SK-N-MC (cell line): ENCODE measurements around the gene PSD4.

Experiments used
- DNase-seq: peaks from one replicate; pipeline ENCODE4 v3.0.0-alpha.2; 2011; ENCODE audit warnings: low read depth, low spot score
- H3K27ac ChIP-seq: fragments of 200-600 bp; sonication (generic); 2 replicates; pipeline ENCODE4 v1.5.1; 2016; ENCODE audit warnings: mixed run types
- H3K36me3 ChIP-seq: fragments of 200-600 bp; sonication (generic); 2 replicates; pipeline ENCODE4 v1.6.1; 2017; ENCODE audit warnings: antibody characterized with exemption, low read length, mixed read lengths; ENCODE audit not compliant: insufficient read depth
- H3K4me3 ChIP-seq: fragments of 200-600 bp; sonication (generic); 2 replicates; pipeline ENCODE4 v1.5.1; 2016
- H3K9ac ChIP-seq: fragments of 200-600 bp; sonication (generic); 2 replicates; pipeline ENCODE4 v1.8.0; 2017; ENCODE audit warnings: mixed run types, mixed read lengths; ENCODE audit not compliant: insufficient read length
- H3K9me3 ChIP-seq: fragments of 200-600 bp; sonication (generic); 2 replicates; pipeline ENCODE4 v1.6.1; 2017; ENCODE audit warnings: low read depth, mild to moderate bottlenecking, antibody characterized with exemption, low read length, moderate library complexity, mixed read lengths
- EZH2 ChIP-seq: fragments of 200-600 bp; sonication (generic); IDR thresholded peaks from one replicate; pipeline ENCODE4 v1.6.1; 2017; ENCODE audit warnings: antibody characterized with exemption
- FOXP2 ChIP-seq: optimal IDR thresholded peaks from 2 replicates; pipeline ENCODE3; 2011; ENCODE audit warnings: mild to moderate bottlenecking, moderate library complexity; ENCODE audit not compliant: insufficient read depth; ENCODE audit errors: extremely low read length, control extremely low read depth
- POLR2AphosphoS5 ChIP-seq: IDR thresholded peaks from 2 replicates; pipeline ENCODE4 v1.6.1; 2012; ENCODE audit warnings: mild to moderate bottlenecking, low read depth, low read length, borderline replicate concordance

The PSD4 gene

GRCh38 chr2:113253453-113253852 is 79.7 kb downstream of the PSD4 start:
- no peak overlapping the region for H3K9ac ChIP-seq
- H3K4me3 ChIP-seq, result no peak overlapping the region
- H3K9me3 ChIP-seq, result no peaks in the 10 kb centered on the region
- H3K27ac ChIP-seq, result no peak overlapping the region
- TF ChIP-seq FOXP2 (no peak), EZH2 (no peak), POLR2AphosphoS5 (no peak)
- DNase-seq, result no peak
- no peaks in the 10 kb centered on the region for H3K36me3 ChIP-seq

DNA sequence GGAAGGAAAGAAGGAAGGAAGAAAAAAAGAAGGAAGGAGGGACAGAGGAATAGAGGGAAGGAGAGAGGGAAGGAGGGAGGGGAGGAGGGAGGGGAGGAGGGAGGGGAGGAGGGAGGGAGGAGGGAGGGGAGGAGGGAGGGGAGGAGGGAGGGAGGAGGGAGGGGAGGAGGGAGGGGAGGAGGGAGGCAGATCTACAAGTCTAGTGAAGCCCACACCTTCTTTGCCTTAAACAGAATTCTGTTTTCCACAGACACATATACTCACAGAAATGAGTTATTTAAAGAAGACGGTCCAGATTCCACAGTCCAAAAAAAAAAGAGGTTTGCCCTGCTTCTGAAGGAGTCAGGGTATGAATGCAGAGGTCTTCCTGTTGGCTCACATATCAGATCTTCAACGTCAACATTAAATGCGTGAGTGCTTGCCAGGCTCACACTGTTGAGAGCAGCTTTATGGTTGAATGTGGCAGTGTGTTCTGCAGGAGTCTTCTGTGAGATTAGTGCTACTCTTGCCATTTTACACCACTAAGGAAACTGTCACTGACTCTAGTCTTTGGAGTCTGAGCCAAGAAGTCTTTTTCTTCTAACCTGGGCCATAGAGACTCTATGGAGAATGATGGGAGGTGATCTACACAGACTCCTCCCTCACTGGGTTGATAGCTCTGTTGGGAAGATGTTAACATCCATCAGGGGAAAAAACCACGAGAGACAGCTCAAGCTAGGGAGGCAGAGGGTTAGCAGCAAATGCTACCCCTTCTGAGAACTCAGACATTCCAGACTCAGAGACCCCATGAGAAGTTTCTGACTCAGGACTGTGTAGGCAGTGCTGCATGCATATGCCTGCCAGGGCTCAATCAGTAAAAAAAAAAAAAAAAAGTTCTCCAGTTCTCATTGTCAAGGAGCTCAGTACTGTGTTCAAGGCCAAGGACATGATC is 81.6 kb downstream of the PSD4 start:
- no peaks in the 10 kb centered on the region; the same call in 1 of the 2 replicates for H3K36me3 ChIP-seq

GRCh38 chr2:113257516-113258264 is 83.9 kb downstream of the PSD4 start:
- no peaks in the 10 kb centered on the region; the same call in 1 of the 2 replicates for H3K36me3 ChIP-seq

More for the DNA sequence above, 81.6 kb downstream of the PSD4 start:
- no peak for TF ChIP-seq FOXP2
- TF ChIP-seq EZH2, result no peak
- no peak for TF ChIP-seq POLR2AphosphoS5
- no peak overlapping the region for H3K27ac ChIP-seq
- no peaks in the 10 kb centered on the region for H3K9me3 ChIP-seq
- H3K9ac ChIP-seq, result no peak overlapping the region
- H3K4me3 ChIP-seq, result no peak overlapping the region
- DNase-seq, result no peak

DNA sequence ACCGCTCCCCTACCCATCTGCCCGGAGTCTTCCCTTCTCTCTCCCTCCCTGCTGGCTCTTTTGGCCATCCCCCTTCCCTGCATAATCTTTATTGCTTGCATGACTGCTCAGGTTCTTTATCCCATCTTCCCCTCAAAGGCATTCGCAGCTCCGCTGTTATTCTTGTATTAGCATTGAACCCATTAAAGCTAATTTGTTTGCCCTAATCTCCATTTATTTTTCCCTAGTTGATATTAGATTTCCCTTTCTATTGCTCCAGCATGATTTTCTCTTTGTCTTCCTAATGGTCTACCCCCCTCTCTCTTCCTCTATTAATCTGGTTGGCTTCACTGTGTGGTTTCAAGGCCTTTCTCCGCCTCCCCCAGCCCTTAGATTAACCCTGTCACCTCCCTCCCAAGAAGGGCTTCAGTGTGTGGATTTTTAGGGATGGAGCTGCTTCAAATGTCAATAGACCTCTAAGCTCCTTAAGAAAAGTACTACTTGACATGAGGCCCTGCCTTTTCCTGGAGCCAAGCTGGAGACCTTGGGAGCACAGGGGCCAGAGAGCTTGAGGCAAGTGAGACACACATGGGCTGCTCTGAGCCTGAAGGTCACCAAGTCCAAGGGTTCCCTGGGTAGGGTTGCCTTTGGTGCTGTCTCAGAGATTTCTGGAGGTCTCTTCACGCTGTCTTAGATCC is 84.8 kb downstream of the PSD4 start:
- Histone ChIP-seq H3K36me3 (no peaks in the 10 kb centered on the region; the same call in 1 of the 2 replicates), H3K9me3 (no peaks in the 10 kb centered on the region), H3K9ac (no peak overlapping the region), H3K4me3 (no peak overlapping the region), H3K27ac (no peak overlapping the region)
- TF ChIP-seq FOXP2 (no peak), POLR2AphosphoS5 (no peak), EZH2 (no peak)
- DNase-seq, result no peak

More at GRCh38 chr2:113257516-113258264, 83.9 kb downstream of the PSD4 start:
- no peak overlapping the region for H3K4me3 ChIP-seq
- TF ChIP-seq POLR2AphosphoS5, result no peak
- TF ChIP-seq FOXP2, result no peak
- no peak for TF ChIP-seq EZH2
- no peak overlapping the region for H3K27ac ChIP-seq
- no peak overlapping the region for H3K9ac ChIP-seq
- H3K9me3 ChIP-seq, result no peaks in the 10 kb centered on the region
- DNase-seq, result no peak
